ENCODE measurements around the gene ELL2. TPM values are rescaled to one million over a fixed set of nuclear protein-coding genes. Genes with fewer than 3 reads are reported as not detected.

The ELL2 gene
- total and polyA plus RNA-seq, 2 of the 13 experiments (the other 11 are each of a cell fraction or from before 2014, with no cell fraction given), result 78.9 to 97.1 TPM

GRCh38 chr5:95923918-95924544, 37.6 kb downstream of the ELL2 start:
- Histone ChIP-seq H3K4me1 (ENCODE audit: insufficient read depth, low read length) (peaks cover 95% of the 10 kb centered on the region), H3K27ac (ENCODE audit: extremely low read length, insufficient read depth, low read length) (peak overlapping the region; percentile 58), H3K4me2 (ENCODE audit: low read depth, low read length) (peak overlapping the region; percentile 10; the same call in 1 of the 2 replicates), H3K9ac (ENCODE audit: insufficient read depth, low read depth, low read length) (no peak overlapping the region), H2AFZ (ENCODE audit: low read length) (no peak overlapping the region), H3K9me3 (ENCODE audit: low read length) (no peaks in the 10 kb centered on the region), H4K20me1 (ENCODE audit: insufficient read depth, low read length) (peaks cover 94% of the 10 kb centered on the region), H3K27me3 (ENCODE audit: control insufficient read depth in 1 of 2, insufficient read depth in 2 of 2, low read length in 2 of 2) (no peaks in the 10 kb centered on the region), H3K36me3 (replicated peaks in 1 of 2; ENCODE audit: control insufficient read depth in 1 of 2, insufficient read depth in 2 of 2, low read length in 2 of 2) (peaks cover 7 to 31% of the 10 kb centered on the region in 2 experiments), H3K4me3 (replicated peaks in 1 of 3; ENCODE audit: insufficient read depth in 1 of 3, low read depth in 2 of 3, low read length in 3 of 3) (no peak overlapping the region), H3K79me2 (ENCODE audit: insufficient read depth, low read length) (peaks cover 95% of the 10 kb centered on the region)
- intact Hi-C loops (cut with micrococcal nuclease; ENCODE audit: unreplicated experiment) (no loop called here), in situ Hi-C loops (cut with HindIII; ENCODE audit: extremely low pct_ligation_motif_present, low pct_unique_long_range_greater_than_20kb) (no loop called here)
- FAIRE-seq, result no peak
- no peak for TF ChIP-seq EHMT2 (IDR thresholded peaks at IDR 0.05; ENCODE audit: borderline replicate concordance, low read depth, low read length)
- peak; percentile 77 for TF ChIP-seq RBM22 (optimal IDR thresholded peaks at IDR 0.05; ENCODE audit: low read length)
- TF ChIP-seq ZMYM2 (CRISPR knock-in tag; IDR thresholded peaks at IDR 0.05), result 0 out of 2 replicates have a peak, but pooled peaks have one; percentile 2
- ChIA-PET POLR2A (interaction anchor here (0.9 to 1.2 kb wide), 3 partner anchors 15 to 59 kb away, joined by 3 to 4 read pairs (median 3); no protein-coding TSS in a partner anchor), CTCF (ENCODE audit: low intra/inter-chr PET ratio, low total read pairs) (no interaction called here)
- no peak for ATAC-seq
- DNase-seq (ENCODE audit: low spot score), result no peak
- no TSS peak for BruUV-seq (replicated peaks)
- 85% methylated on average over 2 of the region's 2 CpGs for WGBS (ENCODE audit: low lambda C conversion rate)

GRCh38 chr5:95922798-95923197, 38.9 kb downstream of the ELL2 start:
- Histone ChIP-seq H3K27me3 (ENCODE audit: control insufficient read depth in 1 of 2, insufficient read depth in 2 of 2, low read length in 2 of 2) (no peaks in the 10 kb centered on the region), H3K79me2 (ENCODE audit: insufficient read depth, low read length) (peaks cover 95% of the 10 kb centered on the region), H3K9me3 (ENCODE audit: low read length) (no peaks in the 10 kb centered on the region), H3K9ac (ENCODE audit: insufficient read depth, low read depth, low read length) (no peak overlapping the region), H3K4me2 (ENCODE audit: low read depth, low read length) (no peak overlapping the region), H4K20me1 (ENCODE audit: insufficient read depth, low read length) (peaks cover 94% of the 10 kb centered on the region), H3K4me1 (ENCODE audit: insufficient read depth, low read length) (peaks cover 95% of the 10 kb centered on the region), H3K27ac (ENCODE audit: extremely low read length, insufficient read depth, low read length) (no peak overlapping the region), H3K4me3 (replicated peaks in 1 of 3; ENCODE audit: insufficient read depth in 1 of 3, low read depth in 2 of 3, low read length in 3 of 3) (no peak overlapping the region), H3K36me3 (replicated peaks in 1 of 2; ENCODE audit: control insufficient read depth in 1 of 2, insufficient read depth in 2 of 2, low read length in 2 of 2) (peaks cover 8 to 23% of the 10 kb centered on the region in 2 experiments), H2AFZ (ENCODE audit: low read length) (no peak overlapping the region)
- intact Hi-C loops (cut with micrococcal nuclease; ENCODE audit: unreplicated experiment) (no loop called here), in situ Hi-C loops (cut with HindIII; ENCODE audit: extremely low pct_ligation_motif_present, low pct_unique_long_range_greater_than_20kb) (no loop called here)
- no peak for ATAC-seq
- no peak for FAIRE-seq
- CTCF ChIA-PET (ENCODE audit: low intra/inter-chr PET ratio, low total read pairs), result no interaction called here
- no peak for DNase-seq (ENCODE audit: low spot score)
- no TSS peak for BruUV-seq (replicated peaks)
- POLR2A ChIA-PET, result no interaction called here
- 96% methylated on average over 3 of the region's 3 CpGs for WGBS (ENCODE audit: low lambda C conversion rate)
- TF ChIP-seq ZNF660 (CRISPR knock-in tag; IDR thresholded peaks at IDR 0.05; ENCODE audit: borderline replicate concordance, low read depth) (no peak), XBP1 (CRISPR knock-in tag; IDR thresholded peaks at IDR 0.05) (no peak), ZNF737 (CRISPR knock-in tag; IDR thresholded peaks at IDR 0.05; ENCODE audit: borderline replicate concordance) (no peak), ZNF607 (CRISPR knock-in tag; IDR thresholded peaks at IDR 0.05; ENCODE audit: borderline replicate concordance) (no peak), ZNF781 (CRISPR knock-in tag; IDR thresholded peaks at IDR 0.05; ENCODE audit: borderline replicate concordance, not compliant biosample characterization) (no peak), PATZ1 (CRISPR knock-in tag; IDR thresholded peaks at IDR 0.05) (no peak), MXD4 (CRISPR knock-in tag; IDR thresholded peaks at IDR 0.05) (no peak), SNRNP70 (IDR thresholded peaks at IDR 0.05; ENCODE audit: low read depth, low read length) (no peak), FUBP1 (CRISPR knock-in tag; IDR thresholded peaks at IDR 0.05; ENCODE audit: borderline replicate concordance) (no peak), RAD21 (CRISPR knock-in tag; IDR thresholded peaks at IDR 0.05) (no peak)
- TF ChIP-seq, protein P1, sequence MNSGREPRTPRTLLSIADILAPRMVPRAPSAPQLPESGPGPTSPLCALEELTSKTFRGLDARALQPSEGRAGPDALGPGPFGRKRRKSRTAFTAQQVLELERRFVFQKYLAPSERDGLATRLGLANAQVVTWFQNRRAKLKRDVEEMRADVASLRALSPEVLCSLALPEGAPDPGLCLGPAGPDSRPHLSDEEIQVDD (CRISPR knock-in tag; IDR thresholded peaks at IDR 0.05; ENCODE audit: borderline replicate concordance), result no peak

All from HepG2 (cell line).